Muscle of back (tissue), 11 donors: ENCODE data around the gene MAPK8IP2. TPM values are rescaled to one million over a fixed set of nuclear protein-coding genes. Genes with fewer than 3 reads are reported as not detected.

Experiments used
- DNase-seq, 3 donors: peaks; one replicate each; pipeline versions ENCODE4 v3.0.0 to v3.0.0-alpha.2; 2013
- polyA plus RNA-seq, 10 donors: library from polyadenylated mRNA; unstranded; fragments of 120-200 nt; gene quantifications; one replicate each; pipeline ENCODE4 v1.2.1, GENCODE V29; 2013; ENCODE audit not compliant: insufficient read length in 10 of 10

MAPK8IP2 gene
- polyA plus RNA-seq, 10 donors, result 0.24 to 0.70 (median 0.44) TPM

DNA sequence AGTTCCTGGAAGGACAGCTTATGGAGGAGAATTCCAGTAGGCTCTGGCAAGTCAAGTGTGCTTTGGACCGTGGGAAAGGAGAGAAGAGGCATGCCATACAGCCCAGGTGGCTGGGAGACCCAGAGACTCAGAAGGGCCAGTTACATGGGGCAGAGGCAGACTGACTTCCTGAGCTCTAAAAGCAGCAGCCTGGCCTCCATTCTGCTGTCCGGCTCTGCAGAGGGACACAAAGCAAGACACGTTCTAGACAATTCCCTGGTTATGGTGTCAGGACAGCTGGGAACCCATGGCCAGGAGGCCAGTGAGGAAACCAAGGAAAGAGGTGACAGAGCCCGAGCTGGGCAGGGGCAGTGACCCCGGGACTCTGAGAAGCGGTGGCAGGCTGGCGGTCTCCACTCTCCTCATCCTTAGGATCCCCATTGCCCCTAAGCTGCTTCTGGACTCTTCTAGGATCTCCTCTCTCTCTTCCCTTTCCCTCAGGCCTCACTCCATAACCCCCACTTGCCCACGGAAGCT, 25.1 kb upstream of the MAPK8IP2 start:
- DNase-seq, result no peak

DNA sequence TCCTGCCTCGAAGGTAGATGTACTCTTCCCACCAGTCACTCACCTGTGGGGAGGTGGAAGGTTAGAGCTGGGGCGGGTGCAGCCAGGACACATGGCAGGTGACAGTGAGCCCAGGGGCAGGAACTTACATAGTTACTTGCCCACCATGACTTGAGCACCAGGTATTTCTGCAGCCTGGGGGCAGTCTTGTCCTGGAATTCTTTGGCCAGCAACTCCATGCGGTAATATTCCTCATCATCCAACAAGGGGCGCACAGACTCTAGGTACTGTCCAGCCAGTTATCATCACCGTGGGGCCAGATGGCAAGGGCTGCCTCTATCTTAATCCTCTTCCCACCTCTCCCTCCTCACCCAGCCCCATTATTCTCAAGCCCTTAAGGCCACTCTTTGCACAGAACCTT, 24.5 kb upstream of the MAPK8IP2 start:
- peak in 2 of 3 donors; percentile 17 to 26 for DNase-seq

DNA sequence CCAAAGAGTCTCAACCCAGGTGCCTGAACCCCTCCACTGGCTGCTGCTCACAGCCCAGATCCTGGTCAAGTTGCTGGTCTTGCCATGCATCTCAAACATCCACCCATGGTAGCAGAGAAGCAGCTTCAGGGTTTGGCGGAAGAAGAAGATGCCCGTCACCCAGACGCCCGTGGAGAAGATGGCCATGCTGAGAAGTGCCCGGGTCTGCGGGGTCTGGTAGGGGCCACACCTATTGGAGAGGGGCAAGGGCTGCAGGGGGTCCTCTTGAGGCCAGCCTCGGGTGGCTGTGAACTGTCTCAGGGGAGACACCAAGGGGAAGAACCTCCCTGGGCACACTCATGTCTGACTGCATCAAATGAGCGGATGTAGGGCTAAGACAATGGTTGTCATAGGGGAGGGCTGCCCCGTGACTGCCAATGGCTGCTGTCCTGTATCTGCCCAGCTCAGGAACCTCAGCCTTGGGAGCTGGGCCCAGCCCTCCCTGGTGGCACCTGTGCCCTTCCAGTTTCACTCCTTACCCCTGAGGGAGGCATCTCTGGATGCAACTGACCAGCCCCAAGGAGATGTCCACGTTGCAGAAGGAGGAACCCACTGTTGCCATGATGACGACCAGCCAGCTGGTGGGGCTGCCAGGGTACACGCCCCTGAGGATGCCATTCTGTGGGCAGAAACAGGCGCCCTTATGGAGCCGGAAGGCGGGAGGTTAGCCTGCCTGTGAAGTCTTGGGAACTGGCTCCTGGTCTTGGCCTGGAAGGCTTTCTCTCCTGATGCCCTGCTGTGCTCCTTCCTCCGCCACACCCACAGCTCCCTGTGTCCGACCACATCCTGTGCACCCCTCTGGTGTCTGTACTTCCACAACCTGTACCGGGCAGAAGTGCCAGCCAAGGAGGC, 23.5 kb upstream of the MAPK8IP2 start:
- no peak for DNase-seq

DNA sequence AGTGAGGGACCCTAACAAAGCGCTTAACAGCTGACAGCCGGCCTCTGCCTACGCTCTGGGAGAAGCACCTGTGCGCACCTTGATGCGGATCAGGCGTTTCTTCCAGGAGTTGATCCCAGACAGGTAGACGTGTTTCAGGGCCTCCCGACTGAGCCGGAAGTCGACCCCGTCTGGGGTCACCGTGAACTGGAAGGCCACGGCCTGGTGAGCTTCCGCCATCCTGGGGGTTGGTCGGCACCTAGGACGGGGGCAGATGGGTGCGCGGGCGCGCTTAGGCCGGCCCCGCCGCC, 23.0 kb upstream of the MAPK8IP2 start:
- DNase-seq, result no peak

DNA sequence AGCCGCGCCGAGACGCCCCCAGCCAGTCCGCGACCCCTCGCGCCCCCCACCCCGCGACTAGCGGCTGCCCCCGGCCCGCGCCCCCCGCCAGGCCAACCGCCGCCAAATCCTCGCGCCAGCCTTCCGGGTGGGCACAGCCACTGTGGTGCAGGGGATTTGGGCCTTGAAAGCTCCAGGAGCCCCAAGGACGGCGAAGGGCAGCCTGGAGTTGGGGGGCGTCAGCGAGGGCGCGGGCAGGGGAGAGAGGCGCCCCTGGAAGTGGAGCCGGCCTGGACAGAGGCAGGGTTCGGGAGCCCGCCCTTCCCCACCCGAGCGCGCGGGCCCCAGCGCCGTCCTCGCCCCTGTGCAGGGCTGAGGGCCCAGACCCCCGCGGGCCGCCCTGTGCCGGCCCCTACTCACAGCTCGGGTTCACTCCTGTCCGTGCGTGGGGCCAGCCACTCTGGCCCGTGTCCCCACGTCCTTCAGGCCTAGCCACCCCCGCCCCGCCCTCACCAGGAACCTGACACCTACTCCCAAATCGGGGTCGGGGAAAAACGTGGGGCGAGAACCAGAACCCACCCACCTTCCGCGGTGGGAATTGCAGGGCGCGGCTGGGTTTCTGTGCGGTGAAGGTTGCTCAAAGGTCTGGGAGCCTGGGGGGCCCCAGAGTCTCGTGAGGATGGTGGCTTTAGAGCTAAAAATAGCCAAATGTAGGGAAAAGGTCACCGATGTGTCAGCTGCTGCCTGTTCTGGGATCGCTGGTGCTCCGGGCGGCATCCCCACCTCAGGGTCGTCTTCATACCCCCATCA, 22.4 kb upstream of the MAPK8IP2 start, which contains the start of gene CPT1B:
Gene CPT1B, minus strand, starts transcription at position 441 of the 789 bp plus-strand sequence. CDS start 512 bp downstream, outside the sequence.
- DNase-seq, result peak; percentile 32 to 48 (median 34)

DNA sequence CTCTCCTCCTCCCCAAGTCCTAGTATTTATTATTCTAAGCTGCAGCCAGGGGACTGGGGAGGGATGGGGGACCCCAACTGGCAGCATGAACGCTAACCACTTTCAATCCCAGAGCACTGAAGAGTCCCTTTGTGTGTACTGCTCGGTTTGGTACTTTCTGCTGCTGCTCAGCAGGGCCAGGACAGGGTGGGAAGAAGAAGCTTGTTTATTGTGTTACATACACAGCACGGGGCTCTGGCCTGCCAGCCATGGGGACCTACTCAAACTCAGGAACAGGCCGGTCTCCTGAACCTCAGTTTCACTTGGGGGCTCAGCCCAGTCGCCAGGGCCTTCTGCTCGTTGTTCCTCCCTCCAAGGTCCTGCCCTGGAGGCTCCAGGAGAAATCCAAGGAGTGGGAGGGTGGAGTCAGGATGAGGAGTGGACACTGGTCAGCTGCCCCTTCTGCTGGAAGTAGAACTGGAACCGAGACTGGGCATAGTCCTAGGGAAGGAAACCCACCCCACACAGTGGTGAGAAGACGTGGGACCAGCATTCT, 21.8 kb upstream of the MAPK8IP2 start:
- no peak for DNase-seq

DNA sequence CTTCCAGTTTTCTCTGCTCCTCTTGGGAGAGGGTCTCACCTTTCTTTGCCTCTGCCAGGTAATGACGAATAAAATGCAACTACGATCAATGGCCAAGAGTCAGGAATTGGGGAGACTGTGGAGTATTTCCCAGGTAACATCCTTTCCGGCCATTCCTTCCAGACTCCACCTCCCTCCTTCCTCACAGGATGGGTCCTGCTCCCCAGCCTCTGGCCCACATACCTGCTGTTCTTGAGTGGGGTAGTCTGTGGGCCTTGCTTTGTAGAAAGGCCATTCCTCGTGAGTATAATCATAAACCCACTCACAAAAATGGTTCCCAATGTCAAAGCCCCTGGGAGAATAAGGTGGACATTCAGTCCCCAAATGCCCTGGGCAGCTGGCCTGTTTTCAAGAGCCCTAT, 20.8 kb upstream of the MAPK8IP2 start:
- no peak for DNase-seq

DNA sequence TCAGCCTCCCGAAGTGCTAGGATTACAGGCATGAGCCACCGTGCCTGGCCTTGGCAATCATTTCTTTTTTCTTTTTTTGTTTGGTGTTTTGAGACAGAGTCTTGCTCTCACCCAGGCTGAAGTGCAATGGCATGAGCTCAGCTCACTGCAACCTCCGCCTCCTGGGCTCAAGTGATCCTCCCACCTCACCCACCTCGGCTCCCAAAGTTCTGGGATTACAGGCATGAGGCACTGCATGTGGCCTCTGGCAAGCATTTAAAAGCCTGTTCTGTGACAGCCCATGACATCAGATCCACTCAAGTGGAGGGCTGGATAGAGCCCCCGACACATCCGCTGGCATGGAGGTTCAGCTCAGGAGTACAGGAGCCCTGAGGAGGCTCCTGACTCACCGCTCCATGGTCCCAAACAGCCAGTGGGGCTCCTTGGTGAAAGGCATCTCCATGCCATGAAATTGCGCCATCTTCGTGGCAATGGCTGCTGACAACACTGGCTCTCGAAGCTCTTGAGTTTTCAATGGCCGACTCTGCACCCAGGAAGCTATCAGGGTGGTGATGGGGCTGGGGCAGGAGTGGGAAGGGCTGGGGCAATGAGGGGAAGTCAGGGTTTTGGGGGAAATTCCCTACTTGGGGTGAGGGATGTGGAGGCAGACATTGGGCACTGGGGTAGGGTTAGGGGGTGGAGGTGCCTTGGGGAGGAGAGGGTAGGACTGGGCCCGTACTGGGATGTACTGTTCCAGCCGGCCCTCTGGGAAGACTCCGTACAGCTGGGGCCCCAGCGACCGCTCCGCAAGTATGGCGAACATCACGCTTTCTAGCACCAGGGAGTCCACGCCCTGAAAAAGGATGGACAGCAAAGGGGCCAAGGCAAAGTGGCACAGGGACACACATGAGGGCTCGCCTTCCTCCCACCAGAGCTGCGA, 19.3 kb upstream of the MAPK8IP2 start:
- DNase-seq, result no peak

DNA sequence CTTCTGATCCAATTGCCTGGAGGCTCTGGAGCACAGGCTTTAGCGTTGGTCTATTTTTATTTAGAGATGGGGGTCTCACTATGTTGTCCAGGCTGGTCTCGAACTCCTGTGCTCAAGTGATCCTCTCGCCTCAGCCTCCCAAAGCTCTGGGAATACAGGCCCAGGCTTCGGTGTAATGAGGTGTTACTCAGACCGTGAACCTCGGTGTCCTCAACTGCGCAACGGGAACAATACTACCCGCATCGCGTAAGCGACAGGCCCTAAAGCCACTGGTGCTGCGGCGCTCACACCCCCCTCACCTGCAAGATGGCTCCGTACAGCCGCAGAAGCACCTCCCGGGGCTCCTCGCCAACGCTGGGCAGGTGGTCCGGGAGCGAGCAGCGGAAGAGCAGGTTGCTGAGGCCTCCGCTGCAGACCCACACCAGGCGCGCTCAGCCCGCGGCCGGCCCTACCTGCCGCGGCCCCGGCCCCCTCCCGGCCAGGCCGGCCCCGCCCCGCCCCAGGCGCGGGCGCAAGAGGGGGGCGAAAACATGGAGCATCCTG, 18.6 kb upstream of the MAPK8IP2 start:
- DNase-seq, result peak in 1 of 3 donors; percentile 53

DNA sequence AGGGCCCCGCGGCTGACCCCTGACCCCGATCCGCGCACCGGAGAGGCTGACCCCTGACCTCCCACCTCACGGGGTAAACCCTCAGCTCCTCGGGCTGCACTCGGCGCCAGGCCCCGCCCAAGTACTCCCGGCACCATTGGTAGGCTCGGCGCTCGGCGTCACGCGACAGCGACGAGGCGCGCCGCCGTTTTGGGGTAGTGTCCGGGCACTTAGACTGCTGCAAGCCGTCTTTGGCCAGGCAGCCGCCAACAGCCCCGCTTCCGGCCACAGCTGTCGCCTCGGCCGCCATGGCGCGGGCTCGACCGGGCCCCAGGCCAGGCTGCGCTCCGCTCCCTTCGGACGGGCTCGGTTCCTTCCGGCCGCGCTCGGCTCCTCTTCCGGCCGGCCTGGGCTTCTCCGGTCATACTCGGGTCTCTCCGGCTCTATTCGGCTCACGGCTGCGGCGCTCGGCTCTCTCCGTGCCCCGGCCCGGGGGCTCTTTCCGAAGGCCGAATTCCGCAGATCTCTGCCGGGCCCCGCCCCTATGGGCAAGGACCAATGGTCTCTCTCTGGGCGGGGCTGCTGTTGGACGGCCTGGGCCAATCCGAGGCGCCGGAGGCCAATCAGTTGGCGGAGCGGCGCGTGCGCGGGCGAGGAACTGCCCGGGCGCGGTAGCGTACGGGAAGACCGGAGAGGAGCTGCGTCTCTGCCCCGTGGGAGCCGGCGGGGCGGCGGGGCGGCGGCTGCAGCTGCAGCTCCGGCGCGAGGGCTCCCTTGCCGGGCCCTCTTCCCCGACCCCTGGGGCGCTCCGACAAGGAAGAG, 17.9 kb upstream of the MAPK8IP2 start, which contains the start of gene CHKB:
Gene CHKB, minus strand, starts transcription at position 357 of the 801 bp plus-strand sequence. Its CDS starts 68 bp downstream, at position 289.
- peak; percentile 98 to 100 (median 99) for DNase-seq

DNA sequence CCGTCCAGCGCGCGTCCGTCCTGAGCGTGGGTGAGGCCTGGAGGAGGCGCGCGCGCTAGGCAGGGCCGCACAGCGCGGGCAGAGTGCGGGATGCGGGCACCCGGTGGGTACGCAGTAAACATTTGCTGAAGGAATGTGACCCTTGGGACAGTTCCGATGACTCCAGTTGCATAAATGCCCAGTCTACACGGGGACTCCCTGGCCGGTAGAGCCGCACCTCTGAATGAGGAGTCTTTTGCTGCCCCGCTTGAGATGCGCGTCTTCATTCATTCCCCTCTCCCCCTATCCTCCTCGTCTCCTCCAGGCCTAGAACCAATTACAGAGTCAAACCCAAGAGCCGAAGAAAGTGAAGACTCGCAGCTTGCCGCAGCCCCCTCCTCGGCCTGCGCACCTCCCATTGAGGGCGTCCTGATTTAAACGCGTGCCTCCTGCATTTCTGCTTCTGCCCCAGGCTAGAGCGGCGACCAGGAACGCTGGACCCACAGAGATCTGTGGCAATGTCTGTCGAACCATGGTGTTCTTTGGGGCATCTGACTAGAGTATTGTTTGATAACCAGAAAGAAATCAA, 17.2 kb upstream of the MAPK8IP2 start:
- DNase-seq, result no peak

DNA sequence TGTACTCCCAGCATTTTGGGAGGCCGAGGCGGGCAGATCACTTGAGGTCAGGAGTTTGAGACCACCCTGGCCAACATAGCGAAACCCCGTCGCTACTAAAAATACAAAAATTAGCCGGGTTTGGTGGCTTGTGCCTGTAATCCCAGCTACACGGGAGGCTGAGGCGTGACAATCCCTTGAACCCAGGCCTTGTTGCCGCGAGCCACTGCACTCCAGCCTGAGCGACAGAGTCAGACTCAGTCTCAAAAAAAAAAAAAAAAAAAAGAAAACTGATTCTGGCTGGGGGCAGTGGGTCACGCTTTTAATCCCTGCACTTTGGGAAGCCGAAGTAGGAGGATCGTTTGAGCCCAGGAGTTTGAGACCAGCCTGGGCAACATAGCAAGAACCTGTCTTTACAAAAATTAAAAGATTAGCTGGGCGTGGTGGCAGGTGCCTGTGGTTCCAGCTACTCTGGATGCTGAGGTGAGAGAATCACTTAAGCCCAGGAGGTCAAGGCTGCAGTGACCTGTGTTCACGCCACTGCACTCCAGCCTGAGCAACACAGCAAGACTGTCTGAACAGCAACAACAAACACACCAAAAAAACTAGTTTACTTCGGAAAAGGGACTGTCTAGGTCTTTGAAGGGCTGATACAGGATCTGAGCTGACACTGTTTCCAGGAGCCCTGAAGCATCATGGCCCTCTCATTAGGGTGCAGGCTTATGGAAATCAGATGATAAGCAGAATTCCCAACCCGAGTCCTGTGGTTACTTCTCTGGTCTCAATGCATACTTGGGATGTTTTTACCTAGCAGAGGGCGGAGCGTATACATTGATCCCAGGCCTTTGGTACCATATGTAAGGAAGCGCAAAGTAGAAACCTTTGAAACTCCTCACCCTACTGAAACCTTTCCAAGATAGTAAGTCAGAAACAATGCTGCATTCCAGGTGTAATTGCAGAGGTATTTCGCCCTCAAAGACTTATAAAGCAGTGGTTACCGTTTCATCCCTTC, 16.2 kb upstream of the MAPK8IP2 start:
- no peak for DNase-seq

DNA sequence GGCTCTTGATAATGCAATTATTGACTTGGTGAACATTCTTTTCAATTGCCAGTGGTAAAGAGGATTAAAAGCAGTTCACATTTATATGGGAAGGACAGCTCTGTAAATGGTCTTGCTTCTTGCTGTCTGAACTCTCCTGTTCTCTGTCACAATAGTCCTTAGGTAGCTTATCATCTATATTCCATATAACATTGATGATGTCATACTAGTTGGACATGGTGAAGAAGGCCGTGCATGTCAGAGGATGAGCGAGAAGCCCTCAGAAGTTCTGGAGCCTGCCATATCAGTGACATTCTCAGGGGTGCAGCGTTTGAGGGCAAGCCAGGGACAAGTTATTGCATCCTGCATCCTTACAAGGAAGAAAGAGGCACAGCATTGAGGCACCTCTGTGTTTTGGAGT, 15.4 kb upstream of the MAPK8IP2 start:
- DNase-seq, result no peak

DNA sequence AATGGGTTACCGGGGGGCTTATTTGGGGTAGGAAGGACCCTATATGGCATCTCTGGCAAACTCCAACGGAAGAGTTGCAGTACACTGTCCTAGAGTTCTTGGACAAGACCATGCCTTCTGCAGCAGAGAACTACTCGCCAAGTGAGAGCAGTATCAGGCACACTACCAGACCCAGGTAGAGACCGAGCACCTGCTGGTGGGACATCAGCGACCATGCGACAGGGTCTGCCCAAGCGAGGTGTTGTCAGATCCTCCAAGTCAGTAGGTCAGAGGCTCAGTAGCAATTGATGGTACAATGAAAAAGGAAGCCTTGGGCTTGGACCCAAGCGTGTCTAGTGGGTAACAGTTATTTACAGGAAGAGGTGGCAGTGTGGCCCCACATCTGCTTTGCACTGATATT, 14.8 kb upstream of the MAPK8IP2 start:
- no peak for DNase-seq

DNA sequence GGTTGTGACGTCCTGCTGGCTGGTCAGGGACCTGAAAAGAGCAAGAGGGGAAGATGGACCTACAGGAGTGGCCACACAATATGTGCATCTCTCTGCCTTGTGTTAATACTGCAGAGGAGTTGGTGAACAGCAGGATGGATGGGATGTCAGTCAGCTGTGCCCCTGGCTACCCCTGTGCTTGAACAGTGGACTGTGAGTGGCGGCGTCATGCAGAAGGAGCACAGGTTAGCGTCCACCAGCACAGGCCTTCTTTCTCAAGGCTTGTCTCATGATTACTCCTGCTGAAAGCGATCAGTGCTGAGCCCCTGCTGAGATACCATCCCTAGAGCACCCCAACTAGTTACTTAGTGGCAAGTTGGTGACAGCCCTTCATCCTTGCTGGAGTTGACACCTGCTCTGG, 14.2 kb upstream of the MAPK8IP2 start:
- DNase-seq, result no peak

DNA sequence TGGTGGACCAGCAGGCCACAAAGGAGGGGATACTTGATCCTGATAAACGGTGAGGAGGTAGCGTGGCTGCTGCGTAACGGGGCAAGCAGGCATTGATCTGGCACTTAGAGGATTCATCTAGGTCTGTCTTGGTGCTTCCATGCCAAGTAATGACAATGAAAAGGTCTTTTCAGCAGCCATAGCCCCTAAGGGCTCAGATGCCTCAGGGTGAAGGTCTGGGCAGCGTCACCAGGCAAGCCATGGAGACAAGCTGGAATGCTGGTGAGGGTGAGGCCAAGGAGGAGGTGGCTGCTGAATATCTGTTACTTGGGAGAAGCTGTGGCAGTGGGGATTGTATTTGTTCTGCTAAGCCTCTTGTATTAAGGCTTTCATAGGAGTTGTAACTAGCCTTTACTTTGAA, 13.2 kb upstream of the MAPK8IP2 start:
- DNase-seq, result no peak

DNA sequence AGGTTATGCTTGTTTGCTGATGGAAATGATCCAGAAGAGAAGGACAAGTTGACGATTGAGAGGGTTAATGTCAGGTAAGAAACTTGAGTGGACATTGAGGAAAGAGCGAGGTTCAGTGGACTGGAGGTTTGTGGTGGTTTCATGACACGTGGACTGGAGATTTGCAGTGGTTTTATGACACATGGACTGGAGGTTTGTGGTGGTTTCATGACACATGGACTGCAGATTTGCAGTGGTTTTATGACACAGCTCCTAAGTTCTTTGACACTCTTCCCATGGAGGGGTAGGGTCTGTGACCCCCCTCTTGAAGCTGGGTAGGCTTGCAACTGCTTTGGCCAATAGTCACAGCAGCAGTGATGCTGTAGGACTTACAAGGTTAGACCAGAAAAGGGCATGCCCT, 5.4 kb upstream of the MAPK8IP2 start:
- no peak for DNase-seq

DNA sequence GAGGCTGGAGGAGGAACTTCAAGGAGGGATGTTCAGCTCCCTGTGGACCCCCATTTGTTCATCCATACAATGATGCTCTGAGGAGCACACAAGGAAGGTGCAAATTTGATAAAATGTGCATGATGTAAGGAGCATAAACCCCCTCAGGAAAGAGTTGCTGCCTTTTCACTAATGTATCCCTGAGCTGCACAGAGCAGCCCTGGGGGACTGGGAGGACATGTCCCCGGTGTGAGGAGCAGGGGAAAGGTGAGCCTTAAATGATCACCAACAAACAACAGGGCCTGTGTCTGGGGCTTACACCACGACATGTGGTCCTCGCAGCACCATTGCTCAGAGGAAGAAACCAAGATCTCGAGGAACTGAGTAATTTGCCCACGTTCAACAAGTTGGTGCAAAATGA, 3.5 kb upstream of the MAPK8IP2 start:
- no peak for DNase-seq
